GM23338 (cell line): ENCODE results near the gene ATP5F1A. TPM values are rescaled to one million over a fixed set of nuclear protein-coding genes. Genes with fewer than 3 reads are reported as not detected.

ENCODE experiments used
- ATAC-seq: fragments of 200-7000 bp; cut with Tn5 transposase; 3 replicates; pipeline ENCODE4 v1.9.1; 2020
- DNase-seq: peaks from one replicate; pipeline ENCODE4 v3.0.0-alpha.2; 2015; ENCODE audit warnings: low spot score
- H2AFZ ChIP-seq: fragments of 200-600 bp; sonication (generic); 2 replicates; pipeline ENCODE4 v1.8.0; 2016; ENCODE audit warnings: antibody characterized with exemption, mild to moderate bottlenecking, moderate library complexity
- H3F3A ChIP-seq: fragments of 200-600 bp; sonication (generic); replicated peaks from 2 replicates; pipeline ENCODE4 v1.8.0; 2017; ENCODE audit warnings: antibody characterized with exemption, mixed run types, low read depth
- H3K27ac ChIP-seq: fragments of 200-600 bp; sonication (generic); 2 replicates; pipeline ENCODE4 v1.6.1; 2016; ENCODE audit warnings: low read depth
- H3K27me3 ChIP-seq: fragments of 200-600 bp; sonication (generic); 2 replicates; pipeline ENCODE4 v1.8.0; 2016; ENCODE audit warnings: mild to moderate bottlenecking, mixed run types, moderate library complexity; ENCODE audit not compliant: insufficient read depth
- H3K36me3 ChIP-seq: fragments of 200-600 bp; sonication (generic); 2 replicates; pipeline ENCODE4 v1.8.0; 2016; ENCODE audit warnings: mild to moderate bottlenecking; ENCODE audit not compliant: insufficient read depth
- H3K4me1 ChIP-seq: fragments of 200-600 bp; sonication (generic); 2 replicates; pipeline ENCODE4 v1.8.0; 2016; ENCODE audit warnings: mild to moderate bottlenecking, moderate library complexity; ENCODE audit not compliant: insufficient read depth
- H3K4me2 ChIP-seq: fragments of 200-600 bp; sonication (generic); 2 replicates; pipeline ENCODE4 v1.7.1; 2017; ENCODE audit warnings: mixed run types
- H3K4me3 ChIP-seq: fragments of 200-600 bp; sonication (generic); 2 replicates; pipeline ENCODE4 v1.6.1; 2016; ENCODE audit warnings: mixed run types
- H3K79me2 ChIP-seq: fragments of 200-600 bp; sonication (generic); replicated peaks from 2 replicates; pipeline ENCODE4 v1.8.0; 2017; ENCODE audit warnings: mild to moderate bottlenecking; ENCODE audit not compliant: insufficient read depth
- H3K9me2 ChIP-seq: fragments of 200-600 bp; sonication (generic); 2 replicates; pipeline ENCODE4 v1.8.0; 2017; ENCODE audit not compliant: insufficient read depth
- H4K20me1 ChIP-seq: fragments of 200-600 bp; sonication (generic); replicated peaks from 2 replicates; pipeline ENCODE4 v1.8.0; 2017; ENCODE audit warnings: mild to moderate bottlenecking; ENCODE audit not compliant: insufficient read depth
- H3K27ac Mint-ChIP-seq: 2 replicates; pipeline ENCODE4 v1.8.0; 2020; ENCODE audit warnings: inconsistent platforms, mild to moderate bottlenecking, moderate library complexity, mixed read lengths
- H3K27me3 Mint-ChIP-seq: 3 replicates; pipeline ENCODE4 v1.8.0; 2022; ENCODE audit warnings: low read depth, mild to moderate bottlenecking, moderate library complexity, mixed read lengths, inconsistent platforms; ENCODE audit not compliant: insufficient read depth, poor library complexity
- H3K36me3 Mint-ChIP-seq: 3 replicates; pipeline ENCODE4 v1.8.0; 2021; ENCODE audit warnings: low read depth, mild to moderate bottlenecking, inconsistent platforms, moderate library complexity, mixed read lengths
- H3K4me1 Mint-ChIP-seq: 3 replicates; pipeline ENCODE4 v1.8.0; 2020; ENCODE audit warnings: mild to moderate bottlenecking, inconsistent platforms, mixed read lengths
- H3K4me3 Mint-ChIP-seq: 3 replicates; pipeline ENCODE4 v1.8.0; 2021; ENCODE audit warnings: moderate library complexity, mild to moderate bottlenecking, inconsistent platforms, mixed read lengths
- H3K9me3 Mint-ChIP-seq: 3 replicates; pipeline ENCODE4 v1.8.0; 2020; ENCODE audit warnings: moderate library complexity, mild to moderate bottlenecking, inconsistent platforms, mixed read lengths
- EZH2 ChIP-seq: fragments of 200-600 bp; sonication (generic); IDR thresholded peaks from one replicate; pipeline ENCODE4 v1.8.0; 2017; ENCODE audit warnings: antibody characterized with exemption, mild to moderate bottlenecking, low read depth; ENCODE audit not compliant: unreplicated experiment
- JUNB ChIP-seq: IDR thresholded peaks from one replicate; pipeline ENCODE4 v1.6.1; 2016; ENCODE audit warnings: antibody characterized with exemption; ENCODE audit not compliant: unreplicated experiment
- NANOG ChIP-seq: IDR thresholded peaks from 2 replicates; pipeline ENCODE4 v1.6.1; 2016; ENCODE audit warnings: antibody characterized with exemption, borderline replicate concordance
- POLR2AphosphoS5 ChIP-seq: IDR thresholded peaks from 2 replicates; pipeline ENCODE4 v1.6.1; 2016; ENCODE audit warnings: antibody characterized with exemption, low read depth
- STAT1 ChIP-seq: IDR thresholded peaks from one replicate; pipeline ENCODE4 v1.6.1; 2016; ENCODE audit warnings: antibody characterized with exemption; ENCODE audit not compliant: unreplicated experiment
- ZNF114 ChIP-seq: fragments of 250-450 bp; sonication (Bioruptor Pico); IDR thresholded peaks from 2 replicates; pipeline ENCODE4 v1.5.0; 2020; ENCODE audit warnings: mild to moderate bottlenecking, moderate library complexity
- ZNF331 ChIP-seq: fragments of 250-450 bp; sonication (Bioruptor Pico); IDR thresholded peaks from 2 replicates; pipeline ENCODE4 v1.5.0; 2020; ENCODE audit warnings: low read depth, mild to moderate bottlenecking, moderate library complexity
- polyA plus RNA-seq: library from polyadenylated mRNA; unstranded; fragments of >200 nt; fragmentation: Nextera tagmentation; extraction: Ambion mirVana; gene quantifications from 2 replicates; pipeline ENCODE4 v1.2.1, GENCODE V29; 2016
- total RNA-seq: library from RNA; depleted of rRNA; stranded (reverse); fragments of >200 nt; shearing (Covaris generic); gene quantifications from 2 replicates; pipeline ENCODE4 v1.2.3, GENCODE V29; 2014
- TF ChIP-seq, protein P1 (sequence below), 2 experiments: fragments of 200-600 bp in 1 of 2; sonication (generic) in 1 of 2; conservative IDR thresholded peaks; 2 replicates each; pipeline versions ENCODE4 v1.5.1 to v1.6.1; 2016 to 2017; ENCODE audit warnings: antibody characterized with exemption in 2 of 2, low read depth in 2 of 2, mild to moderate bottlenecking in 2 of 2, moderate library complexity in 1 of 2
- TF ChIP-seq, protein P2 (sequence below): fragments of 250-450 bp; sonication (Bioruptor Pico); IDR thresholded peaks from 2 replicates; pipeline ENCODE4 v1.5.0; 2020; ENCODE audit warnings: mild to moderate bottlenecking, moderate library complexity
- TF ChIP-seq, protein P3 (sequence below): IDR thresholded peaks from 2 replicates; pipeline ENCODE4 v1.6.1; 2016; ENCODE audit warnings: antibody characterized with exemption

Gene ATP5F1A
- total and polyA plus RNA-seq, 2 experiments from 2014 or later: 353 to 822 TPM

DNA sequence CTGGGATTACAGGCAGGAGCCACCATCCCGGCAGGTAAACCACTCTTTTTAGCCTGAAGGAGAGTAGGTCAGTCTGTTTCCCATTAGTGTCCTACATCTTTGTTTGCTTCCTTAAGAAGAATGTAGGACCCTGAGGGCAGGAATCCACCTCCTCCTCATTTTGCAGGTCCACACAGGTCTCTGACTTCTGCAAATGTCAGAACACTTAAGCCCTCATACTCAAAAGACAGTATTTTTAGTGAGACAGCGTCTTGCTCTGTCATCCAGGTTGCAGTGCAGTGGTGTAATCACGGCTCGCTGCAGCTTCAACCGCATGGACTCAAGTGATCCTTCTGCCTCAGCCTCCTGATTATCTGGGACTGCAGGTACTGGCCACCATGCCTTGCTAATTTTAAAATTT lies 35.3 kb downstream of the ATP5F1A start (continued):
- TF ChIP-seq, protein P1, sequence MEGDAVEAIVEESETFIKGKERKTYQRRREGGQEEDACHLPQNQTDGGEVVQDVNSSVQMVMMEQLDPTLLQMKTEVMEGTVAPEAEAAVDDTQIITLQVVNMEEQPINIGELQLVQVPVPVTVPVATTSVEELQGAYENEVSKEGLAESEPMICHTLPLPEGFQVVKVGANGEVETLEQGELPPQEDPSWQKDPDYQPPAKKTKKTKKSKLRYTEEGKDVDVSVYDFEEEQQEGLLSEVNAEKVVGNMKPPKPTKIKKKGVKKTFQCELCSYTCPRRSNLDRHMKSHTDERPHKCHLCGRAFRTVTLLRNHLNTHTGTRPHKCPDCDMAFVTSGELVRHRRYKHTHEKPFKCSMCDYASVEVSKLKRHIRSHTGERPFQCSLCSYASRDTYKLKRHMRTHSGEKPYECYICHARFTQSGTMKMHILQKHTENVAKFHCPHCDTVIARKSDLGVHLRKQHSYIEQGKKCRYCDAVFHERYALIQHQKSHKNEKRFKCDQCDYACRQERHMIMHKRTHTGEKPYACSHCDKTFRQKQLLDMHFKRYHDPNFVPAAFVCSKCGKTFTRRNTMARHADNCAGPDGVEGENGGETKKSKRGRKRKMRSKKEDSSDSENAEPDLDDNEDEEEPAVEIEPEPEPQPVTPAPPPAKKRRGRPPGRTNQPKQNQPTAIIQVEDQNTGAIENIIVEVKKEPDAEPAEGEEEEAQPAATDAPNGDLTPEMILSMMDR (conservative IDR thresholded peaks at IDR 0.05; ENCODE audit: low read depth in 2 of 2): no peak
- TF ChIP-seq ZNF331 (CRISPR knock-in tag) (no peak), NANOG (no peak), EZH2 (no peak)

DNA sequence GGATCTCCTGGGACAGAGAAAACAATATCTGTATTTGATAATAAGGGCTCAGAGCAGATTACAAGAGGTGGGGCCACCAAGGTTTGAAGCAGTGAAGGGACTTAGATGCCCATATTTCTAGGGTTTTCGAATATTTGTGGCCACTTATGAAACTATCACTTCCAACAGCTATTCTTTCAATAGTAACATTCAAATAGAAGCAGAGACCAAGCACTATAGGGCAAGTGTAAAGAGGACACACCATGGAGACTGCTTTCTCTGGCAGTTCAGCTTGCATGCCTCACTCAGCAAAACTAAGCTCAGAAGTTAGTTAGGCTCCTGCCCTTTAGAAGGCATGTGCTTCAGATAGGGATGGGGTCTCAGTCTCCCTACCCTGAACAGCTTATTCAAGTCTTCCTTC lies 36.3 kb downstream of the ATP5F1A start:
- Histone ChIP-seq H3K9me2 (no peaks in the 10 kb centered on the region), H3K4me3 (no peak overlapping the region), H3F3A (no peaks in the 10 kb centered on the region), H3K36me3 (no peaks in the 10 kb centered on the region), H2AFZ (no peak overlapping the region), H3K27me3 (no peaks in the 10 kb centered on the region), H3K27ac (no peak overlapping the region), H3K79me2 (no peaks in the 10 kb centered on the region), H4K20me1 (no peaks in the 10 kb centered on the region; the same call in 1 of the 2 replicates), H3K4me2 (no peak overlapping the region), H3K4me1 (no peaks in the 10 kb centered on the region)
- Mint-ChIP-seq H3K4me1 (no peaks in the 10 kb centered on the region), H3K9me3 (no peaks in the 10 kb centered on the region), H3K27ac (no peak overlapping the region), H3K27me3 (peaks cover 8% of the 10 kb centered on the region), H3K4me3 (no peak overlapping the region), H3K36me3 (no peaks in the 10 kb centered on the region)
- ATAC-seq (no peak), DNase-seq (no peak)
- TF ChIP-seq, protein P1 (conservative IDR thresholded peaks at IDR 0.05; ENCODE audit: low read depth in 2 of 2): no peak
- TF ChIP-seq STAT1 (no peak), ZNF114 (no peak), ZNF331 (CRISPR knock-in tag) (no peak), NANOG (no peak), JUNB (no peak), POLR2AphosphoS5 (no peak)
- TF ChIP-seq, protein P2, sequence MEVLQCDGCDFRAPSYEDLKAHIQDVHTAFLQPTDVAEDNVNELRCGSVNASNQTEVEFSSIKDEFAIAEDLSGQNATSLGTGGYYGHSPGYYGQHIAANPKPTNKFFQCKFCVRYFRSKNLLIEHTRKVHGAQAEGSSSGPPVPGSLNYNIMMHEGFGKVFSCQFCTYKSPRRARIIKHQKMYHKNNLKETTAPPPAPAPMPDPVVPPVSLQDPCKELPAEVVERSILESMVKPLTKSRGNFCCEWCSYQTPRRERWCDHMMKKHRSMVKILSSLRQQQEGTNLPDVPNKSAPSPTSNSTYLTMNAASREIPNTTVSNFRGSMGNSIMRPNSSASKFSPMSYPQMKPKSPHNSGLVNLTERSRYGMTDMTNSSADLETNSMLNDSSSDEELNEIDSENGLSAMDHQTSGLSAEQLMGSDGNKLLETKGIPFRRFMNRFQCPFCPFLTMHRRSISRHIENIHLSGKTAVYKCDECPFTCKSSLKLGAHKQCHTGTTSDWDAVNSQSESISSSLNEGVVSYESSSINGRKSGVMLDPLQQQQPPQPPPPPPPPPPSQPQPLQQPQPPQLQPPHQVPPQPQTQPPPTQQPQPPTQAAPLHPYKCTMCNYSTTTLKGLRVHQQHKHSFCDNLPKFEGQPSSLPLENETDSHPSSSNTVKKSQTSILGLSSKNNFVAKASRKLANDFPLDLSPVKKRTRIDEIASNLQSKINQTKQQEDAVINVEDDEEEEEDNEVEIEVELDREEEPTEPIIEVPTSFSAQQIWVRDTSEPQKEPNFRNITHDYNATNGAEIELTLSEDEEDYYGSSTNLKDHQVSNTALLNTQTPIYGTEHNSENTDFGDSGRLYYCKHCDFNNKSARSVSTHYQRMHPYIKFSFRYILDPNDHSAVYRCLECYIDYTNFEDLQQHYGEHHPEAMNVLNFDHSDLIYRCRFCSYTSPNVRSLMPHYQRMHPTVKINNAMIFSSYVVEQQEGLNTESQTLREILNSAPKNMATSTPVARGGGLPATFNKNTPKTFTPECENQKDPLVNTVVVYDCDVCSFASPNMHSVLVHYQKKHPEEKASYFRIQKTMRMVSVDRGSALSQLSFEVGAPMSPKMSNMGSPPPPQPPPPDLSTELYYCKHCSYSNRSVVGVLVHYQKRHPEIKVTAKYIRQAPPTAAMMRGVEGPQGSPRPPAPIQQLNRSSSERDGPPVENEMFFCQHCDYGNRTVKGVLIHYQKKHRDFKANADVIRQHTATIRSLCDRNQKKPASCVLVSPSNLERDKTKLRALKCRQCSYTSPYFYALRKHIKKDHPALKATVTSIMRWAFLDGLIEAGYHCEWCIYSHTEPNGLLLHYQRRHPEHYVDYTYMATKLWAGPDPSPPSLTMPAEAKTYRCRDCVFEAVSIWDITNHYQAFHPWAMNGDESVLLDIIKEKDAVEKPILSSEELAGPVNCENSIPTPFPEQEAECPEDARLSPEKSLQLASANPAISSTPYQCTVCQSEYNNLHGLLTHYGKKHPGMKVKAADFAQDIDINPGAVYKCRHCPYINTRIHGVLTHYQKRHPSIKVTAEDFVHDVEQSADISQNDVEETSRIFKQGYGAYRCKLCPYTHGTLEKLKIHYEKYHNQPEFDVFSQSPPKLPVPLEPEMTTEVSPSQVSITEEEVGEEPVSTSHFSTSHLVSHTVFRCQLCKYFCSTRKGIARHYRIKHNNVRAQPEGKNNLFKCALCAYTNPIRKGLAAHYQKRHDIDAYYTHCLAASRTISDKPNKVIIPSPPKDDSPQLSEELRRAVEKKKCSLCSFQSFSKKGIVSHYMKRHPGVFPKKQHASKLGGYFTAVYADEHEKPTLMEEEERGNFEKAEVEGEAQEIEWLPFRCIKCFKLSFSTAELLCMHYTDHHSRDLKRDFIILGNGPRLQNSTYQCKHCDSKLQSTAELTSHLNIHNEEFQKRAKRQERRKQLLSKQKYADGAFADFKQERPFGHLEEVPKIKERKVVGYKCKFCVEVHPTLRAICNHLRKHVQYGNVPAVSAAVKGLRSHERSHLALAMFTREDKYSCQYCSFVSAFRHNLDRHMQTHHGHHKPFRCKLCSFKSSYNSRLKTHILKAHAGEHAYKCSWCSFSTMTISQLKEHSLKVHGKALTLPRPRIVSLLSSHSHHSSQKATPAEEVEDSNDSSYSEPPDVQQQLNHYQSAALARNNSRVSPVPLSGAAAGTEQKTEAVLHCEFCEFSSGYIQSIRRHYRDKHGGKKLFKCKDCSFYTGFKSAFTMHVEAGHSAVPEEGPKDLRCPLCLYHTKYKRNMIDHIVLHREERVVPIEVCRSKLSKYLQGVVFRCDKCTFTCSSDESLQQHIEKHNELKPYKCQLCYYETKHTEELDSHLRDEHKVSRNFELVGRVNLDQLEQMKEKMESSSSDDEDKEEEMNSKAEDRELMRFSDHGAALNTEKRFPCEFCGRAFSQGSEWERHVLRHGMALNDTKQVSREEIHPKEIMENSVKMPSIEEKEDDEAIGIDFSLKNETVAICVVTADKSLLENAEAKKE: no peak
- TF ChIP-seq, protein P3, sequence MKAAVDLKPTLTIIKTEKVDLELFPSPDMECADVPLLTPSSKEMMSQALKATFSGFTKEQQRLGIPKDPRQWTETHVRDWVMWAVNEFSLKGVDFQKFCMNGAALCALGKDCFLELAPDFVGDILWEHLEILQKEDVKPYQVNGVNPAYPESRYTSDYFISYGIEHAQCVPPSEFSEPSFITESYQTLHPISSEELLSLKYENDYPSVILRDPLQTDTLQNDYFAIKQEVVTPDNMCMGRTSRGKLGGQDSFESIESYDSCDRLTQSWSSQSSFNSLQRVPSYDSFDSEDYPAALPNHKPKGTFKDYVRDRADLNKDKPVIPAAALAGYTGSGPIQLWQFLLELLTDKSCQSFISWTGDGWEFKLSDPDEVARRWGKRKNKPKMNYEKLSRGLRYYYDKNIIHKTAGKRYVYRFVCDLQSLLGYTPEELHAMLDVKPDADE: no peak
